MM.1S (cell line): ENCODE data around the gene SERPINB2.

Source experiments
- CTCF ChIP-seq: fragments of 300-600 bp; sonication (generic); IDR thresholded peaks from 2 replicates; pipeline ENCODE4 v1.5.1; 2016; ENCODE audit warnings: antibody characterized with exemption, low read length, mixed read lengths
- EZH2 ChIP-seq: fragments of 300-600 bp; sonication (generic); optimal IDR thresholded peaks from 2 replicates; pipeline ENCODE3; 2017; ENCODE audit warnings: low read depth, mild to moderate bottlenecking, antibody characterized with exemption, low read length, mixed read lengths

GRCh38 chr18:63892566-63892965 lies 5.1 kb downstream of the SERPINB2 start:
- TF ChIP-seq CTCF (no peak), EZH2 (no peak)
